Heart left ventricle (tissue), 16 donors: ENCODE data around the gene NAT14. TPM values are rescaled to one million over a fixed set of nuclear protein-coding genes. Genes with fewer than 3 reads are reported as not detected.
A peak's percentile ranks its signal among the peaks of the same experiment; 100 is the strongest.

Experiments
- ATAC-seq, 4 donors: fragments of 200-7000 bp; cut with Tn5 transposase; one replicate each; pipeline ENCODE4 v1.9.1; 2020 to 2022; ENCODE audit warnings: moderate library complexity in 4 of 4, mild to moderate bottlenecking in 3 of 4, moderate number of reproducible peaks in 1 of 4
- DNase-seq, 5 donors: peaks; one replicate each; pipeline ENCODE4 v3.0.0-alpha.2; 2020
- H3K27ac ChIP-seq, 12 donors: fragments of 200-600 bp; sonication (generic) in 4 of 12; one replicate each; pipeline versions ENCODE4 v1.5.0 to v1.8.0; 2016 to 2022; ENCODE audit warnings: mild to moderate bottlenecking in 2 of 12
- H3K27me3 ChIP-seq, 9 donors: fragments of 200-600 bp; sonication (generic) in 2 of 9; one replicate each; pipeline versions ENCODE4 v1.5.1 to v1.8.0; 2016 to 2022; ENCODE audit warnings: mild to moderate bottlenecking in 3 of 9
- H3K36me3 ChIP-seq, 9 donors: fragments of 200-600 bp; sonication (generic) in 2 of 9; one replicate each; pipeline versions ENCODE4 v1.5.0 to v1.8.0; 2018 to 2022; ENCODE audit warnings: mild to moderate bottlenecking in 2 of 9
- H3K4me1 ChIP-seq, 12 donors: fragments of 200-600 bp; sonication (generic) in 4 of 12; one replicate each; pipeline versions ENCODE4 v1.5.0 to v1.8.0; 2016 to 2022; ENCODE audit warnings: mild to moderate bottlenecking in 3 of 12
- H3K4me3 ChIP-seq, 12 donors: fragments of 200-600 bp; sonication (generic) in 4 of 12; one replicate each; pipeline versions ENCODE4 v1.5.0 to v1.8.0; 2017 to 2022; ENCODE audit warnings: mild to moderate bottlenecking in 9 of 12, moderate library complexity in 4 of 12
- H3K9me3 ChIP-seq, 12 donors: fragments of 200-600 bp; sonication (generic) in 4 of 12; one replicate each; pipeline versions ENCODE4 v1.5.0 to v1.8.0; 2016 to 2022; ENCODE audit warnings: mild to moderate bottlenecking in 1 of 12
- CTCF ChIP-seq, 12 donors: fragments of 200-600 bp; sonication (generic) in 4 of 12; IDR thresholded peaks; one replicate each; pipeline versions ENCODE4 v1.5.0 to v1.8.0; 2018 to 2022; ENCODE audit warnings: antibody characterized with exemption in 12 of 12, mild to moderate bottlenecking in 5 of 12
- POLR2A ChIP-seq, 2 donors: fragments of 450-650 bp; IDR thresholded peaks; one replicate each; pipeline ENCODE4 v1.6.1; 2017; ENCODE audit warnings: antibody characterized with exemption in 2 of 2, mild to moderate bottlenecking in 2 of 2, moderate library complexity in 2 of 2
- WGBS, 4 donors: extraction: QIAGEN DNeasy Blood & Tissue Kit in 2 of 4; methylation state at CpG; one replicate each; pipeline versions ENCODE4 v1.1.5 to v1.1.7; 2013 to 2018; 5-methylcytosine and 5-hydroxymethylcytosine counted together
- intact Hi-C, 10 donors: fragments of 100-400 bp; cut with DNase I; formaldehyde crosslinking; loops; one replicate each; pipeline versions ENCODE4 v1.11.1 to v1.14.2; 2022
- polyA plus RNA-seq, 2 donors: library from polyadenylated mRNA; stranded (reverse); fragments of 200-250 nt; gene quantifications; one replicate each; pipeline ENCODE4 v1.2.3, GENCODE V29; 2013
- total RNA-seq, 9 donors: library from RNA; depleted of rRNA in 2 of 9; stranded (reverse); fragments of >200 nt in 2 of 9; fragmentation: NEBNext Ultra II Directional in 3 of 9; extraction: Animal tissue kit (Norgen Biotek cat#: 25700) in 3 of 9; gene quantifications; one replicate each; pipeline versions ENCODE4 v1.1.0 to v1.2.4, GENCODE V29; 2016 to 2023
- donor health status: ischemic (EF 13 %, LVEDD 7.1; RV severe dilation, severe dysfunction).
- donor health status: healthy with polysubstance abuse.
- donor health status: DM: no; HTN: yes; CAD: no.
- donor health status: DM: no; HTN: no; CAD: no.
- donor health status: ischemic (EF 25% LVEDD 6.9; RV normal size, moderate dysfunction).
- donor health status: ischemic (EF 25% LVEDD 5.7; RV mildly dilated, moderate dysfunction).
- donor health status: healthy.
- donor health status: DM: yes; HTN: yes; CAD: no.
- donor health status: ischemic (EF 35%, LVEDD 5.7; RV mildly dilated, moderate dysfunction).
- donor health status: nonischemic (EF 11% LVEDD 7.7; RV severe dilation, severe dysfunction).
- donor health status: DM: yes; HTN: yes; CAD: no.
- donor health status: PGD.
- donor health status: ischemic (EF 29% LVEDD 5.4; RV normal size, mild dysfunction).
- donor health status: nonischemic (EF 23%, LVEDD 6.1; RV moderate dilation, normal function).

Gene NAT14
- total and polyA plus RNA-seq, 11 donors = 2.9 to 10.4 (median 7.3) TPM

- TF ChIP-seq POLR2A (IDR thresholded peaks at IDR 0.05) = no peak
- no peak for TF ChIP-seq CTCF (IDR thresholded peaks at IDR 0.05)
- Histone ChIP-seq H3K27me3 (no peaks in the 10 kb centered on the region), H3K9me3 (no peaks in the 10 kb centered on the region), H3K36me3 (no peaks in the 10 kb centered on the region), H3K27ac (no peak overlapping the region), H3K4me1 (peaks cover 0 to 8% (median 0%) of the 10 kb centered on the region in 12 donors), H3K4me3 (no peak overlapping the region)
- no peak for DNase-seq
- ATAC-seq = peak in 1 of 4 donors; percentile 8
- WGBS, 4 donors = 78 to 88% (median 81%) methylated on average over 12 of the region's 12 CpGs
- intact Hi-C loops = no loop called here
Observed at GRCh38 chr19:55535173-55535964, 50.4 kb downstream of the NAT14 start.

GRCh38 chr19:55535965-55536350, 51.0 kb downstream of the NAT14 start:
- H3K36me3 ChIP-seq = no peaks in the 10 kb centered on the region
- no peaks in the 10 kb centered on the region for H3K9me3 ChIP-seq
- H3K4me1 ChIP-seq = peaks cover 0 to 8% (median 0%) of the 10 kb centered on the region in 12 donors
- DNase-seq = no peak
- intact Hi-C loops = no loop called here
- no peak for ATAC-seq
- TF ChIP-seq CTCF (IDR thresholded peaks at IDR 0.05) (no peak), POLR2A (IDR thresholded peaks at IDR 0.05) (no peak)
- no peak overlapping the region for H3K27ac ChIP-seq
- H3K4me3 ChIP-seq = no peak overlapping the region
- H3K27me3 ChIP-seq = no peaks in the 10 kb centered on the region
- 88 to 95% (median 91%) methylated on average over 17 to 22 of the region's 22 CpGs for WGBS, 4 donors

- H3K27ac ChIP-seq = no peak overlapping the region
- 88 to 97% (median 94%) methylated on average over 8 to 11 of the region's 11 CpGs for WGBS, 4 donors
Observed at GRCh38 chr19:55536366-55536765, 51.4 kb downstream of the NAT14 start.

More at GRCh38 chr19:55536366-55536765, 51.4 kb downstream of the NAT14 start:
- no peak for TF ChIP-seq CTCF (IDR thresholded peaks at IDR 0.05)
- TF ChIP-seq POLR2A (IDR thresholded peaks at IDR 0.05) = no peak
- no peak for ATAC-seq
- intact Hi-C loops = no loop called here
- H3K36me3 ChIP-seq = no peaks in the 10 kb centered on the region
- DNase-seq = no peak
- peak overlapping the region in 1 of 12 donors; percentile 34 for H3K4me3 ChIP-seq
- peaks cover 0 to 8% (median 0%) of the 10 kb centered on the region in 12 donors for H3K4me1 ChIP-seq
- no peaks in the 10 kb centered on the region for H3K27me3 ChIP-seq
- no peaks in the 10 kb centered on the region for H3K9me3 ChIP-seq

Other genes with a start within 250 kb of the NAT14 start
- gene PPP6R1, start 226.2 kb upstream of the NAT14 start, total RNA-seq = 10 to 100 TPM; 28.6 to 59.9 (median 41.1) TPM
- 10 to 100 TPM; 34.7 to 60.4 TPM for gene PPP6R1, start 226.2 kb upstream of the NAT14 start, polyA plus RNA-seq
- gene HSPBP1, start 205.1 kb upstream of the NAT14 start, total RNA-seq = 10 to 100 TPM; 25.7 to 42.0 (median 30.6) TPM
- gene HSPBP1, start 205.1 kb upstream of the NAT14 start, polyA plus RNA-seq = 10 to 100 TPM; 56.4 to 76.0 TPM
- gene BRSK1, start 201.2 kb upstream of the NAT14 start, total RNA-seq = 1 to 10 TPM; 2.0 to 7.4 (median 3.6) TPM
- gene BRSK1, start 201.2 kb upstream of the NAT14 start, polyA plus RNA-seq = 1 to 10 TPM; 1.6 to 1.8 TPM
- gene TMEM150B, start 159.8 kb upstream of the NAT14 start, total RNA-seq = 10 to 100 TPM in 1 of 9 donors, 1 to 10 TPM in 4, under 1 TPM in 3, not detected in 1; 0.43 to 14.1 (median 1.2) TPM
- gene TMEM150B, start 159.8 kb upstream of the NAT14 start, polyA plus RNA-seq = under 1 TPM; 0.72 to 0.79 TPM
- gene KMT5C, start 145.3 kb upstream of the NAT14 start, total RNA-seq = 10 to 100 TPM in 1 of 9 donors, 1 to 10 TPM in 8; 3.6 to 10.8 (median 7.2) TPM
- gene KMT5C, start 145.3 kb upstream of the NAT14 start, polyA plus RNA-seq = 1 to 10 TPM; 3.3 to 6.2 TPM
- gene COX6B2, start 130.5 kb upstream of the NAT14 start, total RNA-seq = under 1 TPM in 1 of 9 donors, not detected in 8; 0.16 TPM
- not detected for gene COX6B2, start 130.5 kb upstream of the NAT14 start, polyA plus RNA-seq
- not detected for gene GARIN5B, start 121.9 kb upstream of the NAT14 start, total RNA-seq
- gene GARIN5B, start 121.9 kb upstream of the NAT14 start, polyA plus RNA-seq = not detected
- gene IL11, start 114.7 kb upstream of the NAT14 start, total RNA-seq = under 1 TPM in 2 of 9 donors, not detected in 7; 0.11 to 0.43 TPM
- gene IL11, start 114.7 kb upstream of the NAT14 start, polyA plus RNA-seq = under 1 TPM in 1 of 2 donors, not detected in 1; 0.25 TPM
- gene TMEM190, start 108.4 kb upstream of the NAT14 start, total RNA-seq = not detected
- not detected for gene TMEM190, start 108.4 kb upstream of the NAT14 start, polyA plus RNA-seq
- 1 to 10 TPM in 2 of 9 donors, under 1 TPM in 5, not detected in 2; 0.35 to 2.2 (median 0.56) TPM for gene TMEM238, start 100.9 kb upstream of the NAT14 start, total RNA-seq
- gene TMEM238, start 100.9 kb upstream of the NAT14 start, polyA plus RNA-seq = not detected
- gene RPL28, start 99.3 kb upstream of the NAT14 start, total RNA-seq = 1,000 to 10,000 TPM in 1 of 9 donors, 100 to 1,000 TPM in 8; 196 to 1,019 (median 565) TPM
- gene RPL28, start 99.3 kb upstream of the NAT14 start, polyA plus RNA-seq = 1,000 to 10,000 TPM in 1 of 2 donors, 100 to 1,000 TPM in 1; 768 to 1,391 TPM
- 10 to 100 TPM; 16.5 to 51.8 (median 29.1) TPM for gene UBE2S, start 77.4 kb upstream of the NAT14 start, total RNA-seq
- 10 to 100 TPM; 10.9 to 27.3 TPM for gene UBE2S, start 77.4 kb upstream of the NAT14 start, polyA plus RNA-seq
- gene SHISA7, start 41.9 kb upstream of the NAT14 start, total RNA-seq = not detected
- not detected for gene SHISA7, start 41.9 kb upstream of the NAT14 start, polyA plus RNA-seq
- gene ISOC2, start 23.5 kb upstream of the NAT14 start, total RNA-seq = 100 to 1,000 TPM in 1 of 9 donors, 10 to 100 TPM in 8; 36.9 to 102 (median 48.8) TPM
- gene ISOC2, start 23.5 kb upstream of the NAT14 start, polyA plus RNA-seq = 10 to 100 TPM; 86.8 to 94.9 TPM
- gene C19orf85, start 20.4 kb upstream of the NAT14 start, total RNA-seq = not detected
- gene C19orf85, start 20.4 kb upstream of the NAT14 start, polyA plus RNA-seq = not detected
- gene ZNF628, start 8.6 kb upstream of the NAT14 start, total RNA-seq = 10 to 100 TPM in 1 of 9 donors, 1 to 10 TPM in 8; 2.3 to 10.3 (median 4.6) TPM
- 1 to 10 TPM; 5.4 to 7.9 TPM for gene ZNF628, start 8.6 kb upstream of the NAT14 start, polyA plus RNA-seq
- 1 to 10 TPM in 8 of 9 donors, under 1 TPM in 1; 1.00 to 6.2 (median 3.3) TPM for gene SSC5D, start 3.2 kb downstream of the NAT14 start, total RNA-seq
- 1 to 10 TPM in 1 of 2 donors, under 1 TPM in 1; 0.91 to 1.4 TPM for gene SSC5D, start 3.2 kb downstream of the NAT14 start, polyA plus RNA-seq
- 1 to 10 TPM in 7 of 9 donors, under 1 TPM in 2; 0.68 to 2.6 (median 2.1) TPM for gene SBK2, start 51.9 kb downstream of the NAT14 start, total RNA-seq
- 10 to 100 TPM in 1 of 2 donors, under 1 TPM in 1; 0.80 to 12.6 TPM for gene SBK2, start 51.9 kb downstream of the NAT14 start, polyA plus RNA-seq
- 10 to 100 TPM in 3 of 9 donors, 1 to 10 TPM in 6; 2.4 to 14.3 (median 7.5) TPM for gene SBK3, start 60.4 kb downstream of the NAT14 start, total RNA-seq
- 10 to 100 TPM in 1 of 2 donors, 1 to 10 TPM in 1; 5.9 to 12.4 TPM for gene SBK3, start 60.4 kb downstream of the NAT14 start, polyA plus RNA-seq
- 10 to 100 TPM in 4 of 9 donors, 1 to 10 TPM in 5; 5.4 to 13.9 (median 9.8) TPM for gene ZNF579, start 95.7 kb downstream of the NAT14 start, total RNA-seq
- gene ZNF579, start 95.7 kb downstream of the NAT14 start, polyA plus RNA-seq = 10 to 100 TPM in 1 of 2 donors, 1 to 10 TPM in 1; 7.9 to 10.9 TPM
- 10 to 100 TPM; 11.2 to 15.4 (median 12.9) TPM for gene FIZ1, start 114.3 kb downstream of the NAT14 start, total RNA-seq
- 10 to 100 TPM in 1 of 2 donors, 1 to 10 TPM in 1; 10.0 to 16.7 TPM for gene FIZ1, start 114.3 kb downstream of the NAT14 start, polyA plus RNA-seq
- gene ZNF524, start 115.1 kb downstream of the NAT14 start, total RNA-seq = 10 to 100 TPM; 11.0 to 34.7 (median 16.5) TPM
- gene ZNF524, start 115.1 kb downstream of the NAT14 start, polyA plus RNA-seq = 10 to 100 TPM; 30.6 to 33.9 TPM
- 10 to 100 TPM; 11.4 to 19.1 (median 14.2) TPM for gene ZNF865, start 120.5 kb downstream of the NAT14 start, total RNA-seq
- 10 to 100 TPM; 12.0 to 24.3 TPM for gene ZNF865, start 120.5 kb downstream of the NAT14 start, polyA plus RNA-seq
- 10 to 100 TPM in 4 of 9 donors, 1 to 10 TPM in 5; 6.7 to 15.8 (median 9.2) TPM for gene ZNF784, start 139.4 kb downstream of the NAT14 start, total RNA-seq
- gene ZNF784, start 139.4 kb downstream of the NAT14 start, polyA plus RNA-seq = 10 to 100 TPM in 1 of 2 donors, 1 to 10 TPM in 1; 8.5 to 10.4 TPM
- gene ZNF580, start 155.8 kb downstream of the NAT14 start, total RNA-seq = 10 to 100 TPM; 17.0 to 41.5 (median 21.2) TPM
- 10 to 100 TPM in 1 of 2 donors, 1 to 10 TPM in 1; 8.2 to 18.4 TPM for gene ZNF580, start 155.8 kb downstream of the NAT14 start, polyA plus RNA-seq
- gene ZNF581, start 158.5 kb downstream of the NAT14 start, total RNA-seq = 10 to 100 TPM in 2 of 9 donors, 1 to 10 TPM in 7; 4.7 to 12.7 (median 7.2) TPM
- gene ZNF581, start 158.5 kb downstream of the NAT14 start, polyA plus RNA-seq = 1 to 10 TPM; 5.5 to 9.3 TPM
- 10 to 100 TPM; 11.7 to 25.8 (median 16.5) TPM for gene CCDC106, start 163.0 kb downstream of the NAT14 start, total RNA-seq
- 10 to 100 TPM; 11.9 to 27.7 TPM for gene CCDC106, start 163.0 kb downstream of the NAT14 start, polyA plus RNA-seq
- 10 to 100 TPM; 39.9 to 88.1 (median 69.9) TPM for gene U2AF2, start 169.8 kb downstream of the NAT14 start, total RNA-seq
- 100 to 1,000 TPM in 1 of 2 donors, 10 to 100 TPM in 1; 72.7 to 104 TPM for gene U2AF2, start 169.8 kb downstream of the NAT14 start, polyA plus RNA-seq
- 100 to 1,000 TPM; 125 to 377 (median 189) TPM for gene EPN1, start 190.0 kb downstream of the NAT14 start, total RNA-seq
- 100 to 1,000 TPM; 177 to 188 TPM for gene EPN1, start 190.0 kb downstream of the NAT14 start, polyA plus RNA-seq